Putamen (tissue), 1 donor: ENCODE measurements around the gene HSPA4L.

ENCODE experiments used
- DNase-seq: peaks from one replicate; pipeline ENCODE4 v3.0.0-alpha.2; 2016; ENCODE audit warnings: low spot score

The HSPA4L gene

GRCh38 chr4:127870281-127870680 lies 88.2 kb downstream of the HSPA4L start:
- no peak for DNase-seq

GRCh38 chr4:127870688-127871087 lies 88.6 kb downstream of the HSPA4L start:
- DNase-seq = no peak

GRCh38 chr4:127875791-127876190 lies 93.7 kb downstream of the HSPA4L start:
- DNase-seq = no peak

DNA sequence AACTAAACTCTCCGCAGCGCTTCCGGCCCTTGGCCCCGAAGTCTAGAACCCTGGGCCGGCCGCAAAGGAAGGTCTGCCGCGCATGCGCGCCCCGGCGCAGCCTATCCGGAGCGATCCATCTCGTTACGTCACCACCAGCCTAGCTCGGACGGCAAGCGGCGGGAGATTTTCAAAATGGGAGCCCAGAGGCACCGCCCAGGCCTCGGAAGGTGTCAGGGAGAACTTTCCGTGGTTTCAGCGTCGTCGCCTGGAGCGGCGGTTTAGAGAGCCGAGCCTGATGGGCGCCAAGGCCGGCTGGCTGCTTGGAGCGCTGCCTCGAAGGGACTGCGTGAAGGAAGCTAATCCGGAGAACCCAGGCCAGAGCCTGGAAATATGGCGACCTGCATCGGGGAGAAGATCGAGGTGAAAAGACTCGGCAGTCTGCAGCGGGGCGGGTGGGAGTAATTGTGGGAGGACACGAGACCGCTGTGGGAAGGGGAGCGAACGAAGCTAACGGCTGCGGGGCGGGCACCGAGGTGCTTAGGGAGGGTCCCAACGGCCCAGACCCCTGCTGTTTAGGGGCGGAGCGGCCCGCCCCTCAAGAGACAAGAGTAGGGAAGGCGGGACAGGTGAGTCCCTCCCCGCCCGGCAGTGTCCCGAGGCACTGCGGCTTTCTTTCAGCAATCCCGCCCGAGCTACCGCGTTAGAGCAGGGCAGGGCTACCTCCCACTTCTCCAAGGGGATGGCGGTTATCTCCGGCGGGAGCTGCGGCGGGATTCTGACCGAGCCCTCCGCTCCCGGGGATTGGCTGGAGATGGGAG lies 98.8 kb downstream of the HSPA4L start, which contains the start of gene PLK4:
PLK4 (plus strand) TSS at position 131 of the 800 bp plus-strand sequence; CDS start at position 373, 242 bp downstream.
- DNase-seq = peak; percentile 92

GRCh38 chr4:127881563-127881864 lies 99.4 kb downstream of the HSPA4L start:
- no peak for DNase-seq

- DNase-seq = no peak
Measured at GRCh38 chr4:127888559-127888958, 106.4 kb downstream of the HSPA4L start.

DNA sequence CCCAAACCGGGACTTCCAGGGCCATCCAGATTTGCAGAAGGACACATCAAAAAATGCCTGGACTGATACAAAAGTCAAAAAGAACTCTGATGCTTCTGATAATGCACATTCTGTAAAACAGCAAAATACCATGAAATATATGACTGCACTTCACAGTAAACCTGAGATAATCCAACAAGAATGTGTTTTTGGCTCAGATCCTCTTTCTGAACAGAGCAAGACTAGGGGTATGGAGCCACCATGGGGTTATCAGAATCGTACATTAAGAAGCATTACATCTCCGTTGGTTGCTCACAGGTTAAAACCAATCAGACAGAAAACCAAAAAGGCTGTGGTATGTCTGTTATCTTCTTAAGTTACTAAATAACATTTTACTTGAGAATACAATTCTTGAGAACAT lies 107.8 kb downstream of the HSPA4L start:
- no peak for DNase-seq
